C4-2B (cell line): ENCODE data around the gene HEATR5A.

Experiments
- H3K27ac ChIP-seq: fragments of 450-650 bp; 2 replicates; pipeline ENCODE4 v1.5.1; 2017
- CTCF ChIP-seq: fragments of 450-650 bp; conservative IDR thresholded peaks from 2 replicates; pipeline ENCODE4 v1.5.1; 2017; ENCODE audit warnings: mild to moderate bottlenecking
- ZFX ChIP-seq: fragments of 450-650 bp; IDR thresholded peaks from 2 replicates; pipeline ENCODE4 v1.6.1; 2017

The HEATR5A gene

GRCh38 chr14:31300296-31300695 is 120.1 kb downstream of the HEATR5A start:
- no peak overlapping the region for H3K27ac ChIP-seq
- TF ChIP-seq ZFX (no peak), CTCF (no peak; the same call in 1 of the 2 replicates)

- no peak for TF ChIP-seq CTCF
- H3K27ac ChIP-seq = no peak overlapping the region
These were observed 122.5 kb downstream of the HEATR5A start for GRCh38 chr14:31297701-31298344.

GRCh38 chr14:31297112-31297511 is 123.2 kb downstream of the HEATR5A start:
- no peak for TF ChIP-seq CTCF
- TF ChIP-seq ZFX = no peak
- no peak overlapping the region for H3K27ac ChIP-seq

GRCh38 chr14:31294746-31295405 is 125.5 kb downstream of the HEATR5A start:
- TF ChIP-seq ZFX (no peak), CTCF (no peak)
- no peak overlapping the region for H3K27ac ChIP-seq

GRCh38 chr14:31292937-31293616 is 127.3 kb downstream of the HEATR5A start:
- no peak overlapping the region for H3K27ac ChIP-seq
- TF ChIP-seq CTCF = no peak
- TF ChIP-seq ZFX = no peak

- TF ChIP-seq CTCF (no peak), ZFX (no peak)
- no peak overlapping the region for H3K27ac ChIP-seq
These were observed 129.1 kb downstream of the HEATR5A start for GRCh38 chr14:31291210-31291609.

GRCh38 chr14:31287294-31287972 is 132.9 kb downstream of the HEATR5A start:
- H3K27ac ChIP-seq = no peak overlapping the region
- no peak for TF ChIP-seq CTCF
- TF ChIP-seq ZFX = no peak
